Rectal smooth muscle tissue (tissue), 1 donor: ENCODE results near the gene CRIP3.

Source experiments
- H3K27ac ChIP-seq: one replicate; pipeline ENCODE4 v1.7.0; 2013; ENCODE audit warnings: low read depth, low read length, inconsistent platforms
- H3K27me3 ChIP-seq: one replicate; pipeline ENCODE4 v1.7.0; 2013; ENCODE audit warnings: low read length; ENCODE audit not compliant: control insufficient read depth, insufficient read depth
- H3K36me3 ChIP-seq: one replicate; pipeline ENCODE4 v1.7.0; 2013; ENCODE audit warnings: low read length; ENCODE audit not compliant: control insufficient read depth, insufficient read depth
- H3K4me1 ChIP-seq: one replicate; pipeline ENCODE4 v1.7.0; 2013; ENCODE audit warnings: low read length; ENCODE audit not compliant: control insufficient read depth, insufficient read depth
- H3K4me3 ChIP-seq: one replicate; pipeline ENCODE4 v1.7.0; 2013; ENCODE audit warnings: low read length
- H3K9ac ChIP-seq: one replicate; pipeline ENCODE4 v1.7.0; 2013; ENCODE audit warnings: low read length

The CRIP3 gene

GRCh38 chr6:43274127-43274915 lies 34.3 kb downstream of the CRIP3 start:
- no peaks in the 10 kb centered on the region for H3K27me3 ChIP-seq
- H3K36me3 ChIP-seq = no peaks in the 10 kb centered on the region
- no peak overlapping the region for H3K9ac ChIP-seq
- H3K4me1 ChIP-seq = peaks cover 8% of the 10 kb centered on the region
- H3K4me3 ChIP-seq = peak overlapping the region; percentile 53
- no peak overlapping the region for H3K27ac ChIP-seq

GRCh38 chr6:43273707-43274106 lies 34.9 kb downstream of the CRIP3 start:
- Histone ChIP-seq H3K27ac (no peak overlapping the region), H3K9ac (no peak overlapping the region), H3K27me3 (no peaks in the 10 kb centered on the region), H3K4me1 (peaks cover 14% of the 10 kb centered on the region), H3K4me3 (no peak overlapping the region), H3K36me3 (no peaks in the 10 kb centered on the region)

- no peaks in the 10 kb centered on the region for H3K27me3 ChIP-seq
- no peak overlapping the region for H3K9ac ChIP-seq
- H3K4me3 ChIP-seq = no peak overlapping the region
- H3K4me1 ChIP-seq = peaks cover 14% of the 10 kb centered on the region
- no peaks in the 10 kb centered on the region for H3K36me3 ChIP-seq
- H3K27ac ChIP-seq = no peak overlapping the region
These were observed 36.7 kb downstream of the CRIP3 start for GRCh38 chr6:43271944-43272343.

GRCh38 chr6:43271103-43271815 lies 37.4 kb downstream of the CRIP3 start:
- no peak overlapping the region for H3K27ac ChIP-seq
- no peaks in the 10 kb centered on the region for H3K27me3 ChIP-seq
- peaks cover 14% of the 10 kb centered on the region for H3K4me1 ChIP-seq
- no peak overlapping the region for H3K4me3 ChIP-seq
- no peak overlapping the region for H3K9ac ChIP-seq
- no peaks in the 10 kb centered on the region for H3K36me3 ChIP-seq

GRCh38 chr6:43269273-43270007 lies 39.2 kb downstream of the CRIP3 start:
- no peak overlapping the region for H3K9ac ChIP-seq
- H3K4me1 ChIP-seq = peaks cover 14% of the 10 kb centered on the region
- no peaks in the 10 kb centered on the region for H3K27me3 ChIP-seq
- H3K36me3 ChIP-seq = no peaks in the 10 kb centered on the region
- H3K4me3 ChIP-seq = peak overlapping the region; percentile 64
- H3K27ac ChIP-seq = peak overlapping the region; percentile 74

GRCh38 chr6:43268782-43269272 lies 39.8 kb downstream of the CRIP3 start:
- H3K4me1 ChIP-seq = peaks cover 14% of the 10 kb centered on the region
- H3K27me3 ChIP-seq = no peaks in the 10 kb centered on the region
- no peak overlapping the region for H3K9ac ChIP-seq
- H3K4me3 ChIP-seq = peak overlapping the region; percentile 64
- peak overlapping the region; percentile 74 for H3K27ac ChIP-seq
- no peaks in the 10 kb centered on the region for H3K36me3 ChIP-seq

GRCh38 chr6:43268355-43268700 lies 40.3 kb downstream of the CRIP3 start:
- Histone ChIP-seq H3K9ac (no peak overlapping the region), H3K4me3 (no peak overlapping the region), H3K27me3 (no peaks in the 10 kb centered on the region), H3K36me3 (no peaks in the 10 kb centered on the region), H3K27ac (peak overlapping the region; percentile 74), H3K4me1 (peaks cover 14% of the 10 kb centered on the region)

GRCh38 chr6:43267619-43268354 lies 40.8 kb downstream of the CRIP3 start:
- Histone ChIP-seq H3K4me1 (peaks cover 14% of the 10 kb centered on the region), H3K36me3 (no peaks in the 10 kb centered on the region), H3K4me3 (no peak overlapping the region), H3K27me3 (no peaks in the 10 kb centered on the region), H3K27ac (peak overlapping the region; percentile 74), H3K9ac (no peak overlapping the region)

GRCh38 chr6:43265564-43265963 lies 43.1 kb downstream of the CRIP3 start:
- Histone ChIP-seq H3K27ac (no peak overlapping the region), H3K9ac (no peak overlapping the region), H3K4me1 (peaks cover 14% of the 10 kb centered on the region), H3K36me3 (no peaks in the 10 kb centered on the region), H3K27me3 (no peaks in the 10 kb centered on the region), H3K4me3 (no peak overlapping the region)

GRCh38 chr6:43264599-43265145 lies 44.0 kb downstream of the CRIP3 start:
- Histone ChIP-seq H3K27me3 (no peaks in the 10 kb centered on the region), H3K9ac (no peak overlapping the region), H3K4me1 (peaks cover 14% of the 10 kb centered on the region), H3K36me3 (no peaks in the 10 kb centered on the region), H3K27ac (no peak overlapping the region), H3K4me3 (no peak overlapping the region)

GRCh38 chr6:43263314-43264178 lies 45.1 kb downstream of the CRIP3 start:
- Histone ChIP-seq H3K9ac (no peak overlapping the region), H3K4me3 (no peak overlapping the region), H3K36me3 (no peaks in the 10 kb centered on the region), H3K4me1 (peaks cover 4% of the 10 kb centered on the region), H3K27me3 (no peaks in the 10 kb centered on the region), H3K27ac (no peak overlapping the region)
